IMR-90 (cell line): ENCODE results near the gene NCKAP5. TPM values are rescaled to one million over a fixed set of nuclear protein-coding genes. Genes with fewer than 3 reads are reported as not detected.

Source experiments
- ATAC-seq: fragments of 200-7000 bp; cut with Tn5 transposase; 2 replicates; pipeline ENCODE4 v1.9.1; 2020; ENCODE audit warnings: low read depth, mild to moderate bottlenecking, moderate library complexity
- BruUV-seq: library from RNA; stranded (reverse); fragments of 400-500 nt; replicated peaks from 2 replicates; lab custom pipeline; 2021; lab: Mats Ljungman, UMichigan
- CTCF ChIA-PET: fragments of 300-600 bp; formaldehyde crosslinking; extraction: SDS; loops from one replicate; lab custom pipeline; 2021; ENCODE audit warnings: antibody characterized with exemption; lab: Yijun Ruan, JAX
- POLR2A ChIA-PET: fragments of 300-600 bp; sonication (Branson Sonifier 250); formaldehyde crosslinking; loops from one replicate; lab custom pipeline; 2022; ENCODE audit warnings: antibody characterized with exemption; ENCODE audit not compliant: unreplicated experiment; lab: Charles Lee
- DNase-seq: peaks from one replicate; pipeline ENCODE4 v3.0.0; 2013
- H2AFZ ChIP-seq: replicated peaks from 2 replicates; pipeline ENCODE3; 2013; ENCODE audit warnings: low read length, mild to moderate bottlenecking; ENCODE audit not compliant: poor library complexity
- H2AK5ac ChIP-seq: 2 replicates; pipeline ENCODE4 v1.6.1; 2013; ENCODE audit warnings: low read depth, low read length, inconsistent platforms
- H2AK9ac ChIP-seq: replicated peaks from 2 replicates; pipeline ENCODE3; 2013; ENCODE audit warnings: mild to moderate bottlenecking, low read depth, low read length, moderate library complexity; ENCODE audit not compliant: poor library complexity
- H2BK120ac ChIP-seq: 2 replicates; pipeline ENCODE4 v1.6.1; 2013; ENCODE audit warnings: low read depth, low read length, inconsistent platforms
- H2BK15ac ChIP-seq: 3 replicates; pipeline ENCODE4 v1.6.1; 2013; ENCODE audit warnings: low read depth, low read length, inconsistent platforms
- H2BK20ac ChIP-seq: 2 replicates; pipeline ENCODE4 v1.6.1; 2013; ENCODE audit warnings: low read depth, mild to moderate bottlenecking, inconsistent platforms, low read length, moderate library complexity
- H2BK5ac ChIP-seq: 2 replicates; pipeline ENCODE4 v1.6.1; 2013; ENCODE audit warnings: mild to moderate bottlenecking, low read depth, low read length, inconsistent platforms; ENCODE audit not compliant: poor library complexity, severe bottlenecking
- H3K14ac ChIP-seq: replicated peaks from 2 replicates; pipeline ENCODE4 v1.6.1; 2013; ENCODE audit warnings: low read depth, low read length, inconsistent platforms
- H3K18ac ChIP-seq: 2 replicates; pipeline ENCODE4 v1.6.1; 2013; ENCODE audit warnings: low read depth, low read length, control low read depth
- H3K23ac ChIP-seq: 2 replicates; pipeline ENCODE4 v1.6.1; 2013; ENCODE audit warnings: low read depth, low read length, inconsistent platforms
- H3K27ac ChIP-seq: 2 replicates; pipeline ENCODE4 v1.5.1; 2013; ENCODE audit warnings: mild to moderate bottlenecking, control low read depth, low read length; ENCODE audit not compliant: insufficient read depth
- H3K27me3 ChIP-seq: 2 replicates; pipeline ENCODE4 v1.6.1; 2013; ENCODE audit warnings: low read length; ENCODE audit not compliant: control insufficient read depth, insufficient read depth
- H3K36me3 ChIP-seq: 2 replicates; pipeline ENCODE4 v1.6.1; 2013; ENCODE audit warnings: low read length, mixed read lengths; ENCODE audit not compliant: control insufficient read depth, insufficient read depth
- H3K4ac ChIP-seq: 2 replicates; pipeline ENCODE4 v1.6.1; 2013; ENCODE audit warnings: low read depth, low read length, inconsistent platforms
- H3K4me1 ChIP-seq: 2 replicates; pipeline ENCODE4 v1.6.1; 2013; ENCODE audit warnings: low read length, mixed read lengths; ENCODE audit not compliant: control insufficient read depth, insufficient read depth
- H3K4me2 ChIP-seq: 2 replicates; pipeline ENCODE4 v1.6.1; 2013; ENCODE audit warnings: low read depth, mild to moderate bottlenecking, control low read depth, low read length, moderate library complexity
- H3K4me3 ChIP-seq: 2 replicates; pipeline ENCODE4 v1.5.1; 2013; ENCODE audit warnings: low read depth, mild to moderate bottlenecking, control low read depth, low read length, moderate library complexity; ENCODE audit not compliant: insufficient read depth
- H3K56ac ChIP-seq: 2 replicates; pipeline ENCODE4 v1.6.1; 2013; ENCODE audit warnings: low read length, inconsistent platforms; ENCODE audit not compliant: insufficient read depth; ENCODE audit errors: extremely low read depth
- H3K79me1 ChIP-seq, 2 experiments: 2 replicates each; pipeline ENCODE4 v1.6.1; 2013; ENCODE audit warnings: low read length in 2 of 2, inconsistent platforms in 1 of 2, low read depth in 1 of 2
- H3K9ac ChIP-seq: 2 replicates; pipeline ENCODE4 v1.6.1; 2013; ENCODE audit warnings: low read depth, low read length, control low read depth
- H3K9me1 ChIP-seq: 2 replicates; pipeline ENCODE4 v1.6.1; 2013; ENCODE audit warnings: low read length, inconsistent platforms; ENCODE audit not compliant: insufficient read depth
- H3K9me3 ChIP-seq: 2 replicates; pipeline ENCODE4 v1.6.1; 2013; ENCODE audit warnings: low read length; ENCODE audit not compliant: control insufficient read depth, insufficient read depth
- H4K20me1 ChIP-seq: 2 replicates; pipeline ENCODE4 v1.6.1; 2013; ENCODE audit warnings: low read length, inconsistent platforms; ENCODE audit not compliant: insufficient read depth
- H4K5ac ChIP-seq: 2 replicates; pipeline ENCODE4 v1.6.1; 2013; ENCODE audit warnings: mild to moderate bottlenecking, low read depth, low read length, control low read depth
- H4K8ac ChIP-seq, 2 experiments: 2 replicates each; pipeline ENCODE4 v1.6.1; 2013; ENCODE audit warnings: low read depth in 2 of 2, low read length in 2 of 2, control low read depth in 1 of 2, inconsistent platforms in 1 of 2
- H4K91ac ChIP-seq: 2 replicates; pipeline ENCODE4 v1.6.1; 2013; ENCODE audit warnings: low read depth, low read length, inconsistent platforms; ENCODE audit not compliant: insufficient read depth
- MAZ ChIP-seq: IDR thresholded peaks from 2 replicates; pipeline ENCODE4 v1.6.1; 2012; ENCODE audit warnings: low read depth, mild to moderate bottlenecking, low read length, improper control_type of control experiment, moderate library complexity, borderline replicate concordance
- MXI1 ChIP-seq: IDR thresholded peaks from 2 replicates; pipeline ENCODE4 v1.6.1; 2012; ENCODE audit warnings: low read depth, mild to moderate bottlenecking, low read length, moderate library complexity, borderline replicate concordance
- dilution Hi-C: fragments of 300-500 bp; cut with HindIII; formaldehyde crosslinking; loops from one replicate; pipeline ENCODE4 v1.14.3; 2018; ENCODE audit warnings: low sequenced_read_pairs; ENCODE audit not compliant: unreplicated experiment
- in situ Hi-C: fragments of 300-500 bp; cut with MboI; formaldehyde crosslinking; loops from 3 replicates; pipeline ENCODE4 v1.14.3; 2019; ENCODE audit warnings: low sequenced_read_pairs, inconsistent platforms, mixed read lengths
- intact Hi-C: fragments of 100-400 bp; cut with micrococcal nuclease; formaldehyde crosslinking; loops from 2 replicates; pipeline ENCODE4 v1.10.0; 2022
- polyA plus RNA-seq, 3 experiments: library from polyadenylated mRNA; depleted of rRNA; stranded (reverse); fragments of >200 nt; gene quantifications; 2 replicates each; pipeline ENCODE4 v1.2.3, GENCODE V29; 2012; ENCODE audit warnings: low replicate concordance in 1 of 3
- total RNA-seq: library from RNA; depleted of rRNA; stranded (reverse); fragments of >200 nt; gene quantifications from 2 replicates; pipeline ENCODE4 v1.2.3, GENCODE V29; 2012

Gene NCKAP5
- total and polyA plus RNA-seq, 2 of the 4 experiments (the other 2 are of a cell fraction), result 2.7 to 3.9 TPM

DNA sequence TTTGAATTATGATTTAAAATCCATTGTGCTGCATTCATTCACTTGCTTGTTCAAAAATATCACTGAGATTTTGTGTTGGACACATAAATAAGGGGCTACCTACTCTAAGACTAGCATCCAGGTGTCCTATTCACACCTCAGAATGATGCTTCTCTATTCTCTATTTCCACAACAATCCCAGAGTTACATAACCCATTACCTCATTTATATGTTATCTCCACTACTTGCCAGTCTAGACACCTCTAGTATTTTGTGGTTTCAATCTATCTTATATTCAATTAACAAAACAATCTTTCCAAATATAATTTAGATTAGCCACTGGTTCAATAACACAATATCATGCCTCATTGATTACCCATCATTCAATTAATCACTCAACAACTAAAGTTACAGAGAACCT lies 409.8 kb downstream of the NCKAP5 start:
- H4K91ac ChIP-seq, result no peak overlapping the region
- H3K4me3 ChIP-seq, result no peak overlapping the region
- no peak overlapping the region for H2BK20ac ChIP-seq

More for the DNA sequence above, 409.8 kb downstream of the NCKAP5 start:
- Histone ChIP-seq H2AK5ac (no peak overlapping the region), H3K9me3 (no peaks in the 10 kb centered on the region), H2BK120ac (no peak overlapping the region), H4K5ac (no peak overlapping the region), H2BK5ac (no peak overlapping the region), H3K23ac (no peak overlapping the region), H3K14ac (no peak overlapping the region), H2AK9ac (no peak overlapping the region), H3K56ac (no peak overlapping the region), H3K27ac (no peak overlapping the region), H4K8ac (no peak overlapping the region), H2AFZ (no peak overlapping the region), H2BK15ac (no peak overlapping the region), H3K36me3 (no peaks in the 10 kb centered on the region), H3K9ac (no peak overlapping the region), H3K79me1 (peaks cover 20 to 63% of the 10 kb centered on the region in 2 experiments), H3K9me1 (no peaks in the 10 kb centered on the region), H3K18ac (no peak overlapping the region), H4K20me1 (peaks cover 4% of the 10 kb centered on the region; the same call in 1 of the 2 replicates), H3K4me1 (no peaks in the 10 kb centered on the region), H3K27me3 (no peaks in the 10 kb centered on the region), H3K4ac (no peak overlapping the region), H3K4me2 (no peak overlapping the region)
- ChIA-PET CTCF (interaction anchor here (0.6 kb wide), 1 partner anchor 79 kb away, joined by 5 read pairs; no protein-coding TSS in a partner anchor), POLR2A (no interaction called here)
- in situ Hi-C loops, result no loop called here
- intact Hi-C loops, result no loop called here
- no TSS peak for BruUV-seq
- TF ChIP-seq MXI1 (no peak), MAZ (no peak)
- dilution Hi-C loops, result no loop called here
- ATAC-seq, result no peak
- DNase-seq, result no peak
